Measurements from ENCODE around the gene ADCY10. TPM values are rescaled to one million over a fixed set of nuclear protein-coding genes. Genes with fewer than 3 reads are reported as not detected.

Gene ADCY10
- polyA plus RNA-seq, 2 donors: 0.04 TPM; not detected in 1

- H3K36me3 ChIP-seq (ENCODE audit: control insufficient read depth in 2 of 2, insufficient read depth in 2 of 2, low read length in 1 of 2): peaks cover 0 to 2% of the 10 kb centered on the region in 2 donors
- H3K27me3 ChIP-seq (ENCODE audit: control insufficient read depth in 1 of 2, insufficient read depth in 2 of 2, low read length in 2 of 2): no peaks in the 10 kb centered on the region
- no peak overlapping the region for H3K4me3 ChIP-seq (ENCODE audit: low read depth in 1 of 2, low read length in 2 of 2)
- WGBS, 2 donors: 94 to 95% methylated on average over 5 of the region's 5 CpGs
- H3K9me3 ChIP-seq (ENCODE audit: control insufficient read depth in 2 of 2, insufficient read depth in 1 of 2, low read depth in 1 of 2, low read length in 1 of 2): no peaks in the 10 kb centered on the region
- H3K4me1 ChIP-seq (ENCODE audit: control insufficient read depth in 2 of 2, insufficient read depth in 2 of 2, low read length in 1 of 2): peaks cover 0 to 4% of the 10 kb centered on the region in 2 donors
- no peak overlapping the region for H3K27ac ChIP-seq (ENCODE audit: low read depth in 2 of 2, low read length in 1 of 2)
These were observed 136.7 kb downstream of the ADCY10 start for GRCh38 chr1:167777269-167777650.

- H3K4me1 ChIP-seq (ENCODE audit: control insufficient read depth in 2 of 2, insufficient read depth in 2 of 2, low read length in 1 of 2): peaks cover 0 to 6% of the 10 kb centered on the region in 2 donors
- 92 to 96% methylated on average over 1 of the region's 1 CpG for WGBS, 2 donors
- H3K27me3 ChIP-seq (ENCODE audit: control insufficient read depth in 1 of 2, insufficient read depth in 2 of 2, low read length in 2 of 2): no peaks in the 10 kb centered on the region
- H3K4me3 ChIP-seq (ENCODE audit: low read depth in 1 of 2, low read length in 2 of 2): no peak overlapping the region
- no peaks in the 10 kb centered on the region for H3K9me3 ChIP-seq (ENCODE audit: control insufficient read depth in 2 of 2, insufficient read depth in 1 of 2, low read depth in 1 of 2, low read length in 1 of 2)
- H3K27ac ChIP-seq (ENCODE audit: low read depth in 2 of 2, low read length in 1 of 2): no peak overlapping the region
- peaks cover 0 to 2% of the 10 kb centered on the region in 2 donors for H3K36me3 ChIP-seq (ENCODE audit: control insufficient read depth in 2 of 2, insufficient read depth in 2 of 2, low read length in 1 of 2)
These were observed 137.2 kb downstream of the ADCY10 start for GRCh38 chr1:167776616-167777268.

- peaks cover 0 to 7% of the 10 kb centered on the region in 2 donors for H3K4me1 ChIP-seq (ENCODE audit: control insufficient read depth in 2 of 2, insufficient read depth in 2 of 2, low read length in 1 of 2)
- H3K27ac ChIP-seq (ENCODE audit: low read depth in 2 of 2, low read length in 1 of 2): peak overlapping the region; percentile 57 to 65
- no peak overlapping the region for H3K4me3 ChIP-seq (ENCODE audit: low read depth in 1 of 2, low read length in 2 of 2)
- no peaks in the 10 kb centered on the region for H3K27me3 ChIP-seq (ENCODE audit: control insufficient read depth in 1 of 2, insufficient read depth in 2 of 2, low read length in 2 of 2)
- H3K36me3 ChIP-seq (ENCODE audit: control insufficient read depth in 2 of 2, insufficient read depth in 2 of 2, low read length in 1 of 2): peaks cover 0 to 2% of the 10 kb centered on the region in 2 donors
- no peaks in the 10 kb centered on the region for H3K9me3 ChIP-seq (ENCODE audit: control insufficient read depth in 2 of 2, insufficient read depth in 1 of 2, low read depth in 1 of 2, low read length in 1 of 2)
- 68 to 79% methylated on average over 1 of the region's 1 CpG for WGBS, 2 donors
These were observed 137.8 kb downstream of the ADCY10 start for GRCh38 chr1:167776151-167776550.

- WGBS, 2 donors: 34 to 51% methylated on average over 2 of the region's 2 CpGs
- H3K27me3 ChIP-seq (ENCODE audit: control insufficient read depth in 1 of 2, insufficient read depth in 2 of 2, low read length in 2 of 2): no peaks in the 10 kb centered on the region
- no peaks in the 10 kb centered on the region for H3K9me3 ChIP-seq (ENCODE audit: control insufficient read depth in 2 of 2, insufficient read depth in 1 of 2, low read depth in 1 of 2, low read length in 1 of 2)
- H3K4me1 ChIP-seq (ENCODE audit: control insufficient read depth in 2 of 2, insufficient read depth in 2 of 2, low read length in 1 of 2): peaks cover 0 to 7% of the 10 kb centered on the region in 2 donors
- no peak overlapping the region for H3K27ac ChIP-seq (ENCODE audit: low read depth in 2 of 2, low read length in 1 of 2)
- H3K36me3 ChIP-seq (ENCODE audit: control insufficient read depth in 2 of 2, insufficient read depth in 2 of 2, low read length in 1 of 2): peaks cover 0 to 2% of the 10 kb centered on the region in 2 donors
- no peak overlapping the region for H3K4me3 ChIP-seq (ENCODE audit: low read depth in 1 of 2, low read length in 2 of 2)
These were observed 138.8 kb downstream of the ADCY10 start for GRCh38 chr1:167775178-167775577.

- H3K4me3 ChIP-seq (ENCODE audit: low read depth in 1 of 2, low read length in 2 of 2): no peak overlapping the region
- peaks cover 0 to 7% of the 10 kb centered on the region in 2 donors for H3K4me1 ChIP-seq (ENCODE audit: control insufficient read depth in 2 of 2, insufficient read depth in 2 of 2, low read length in 1 of 2)
- H3K9me3 ChIP-seq (ENCODE audit: control insufficient read depth in 2 of 2, insufficient read depth in 1 of 2, low read depth in 1 of 2, low read length in 1 of 2): no peaks in the 10 kb centered on the region
- no peaks in the 10 kb centered on the region for H3K27me3 ChIP-seq (ENCODE audit: control insufficient read depth in 1 of 2, insufficient read depth in 2 of 2, low read length in 2 of 2)
- no peak overlapping the region for H3K27ac ChIP-seq (ENCODE audit: low read depth in 2 of 2, low read length in 1 of 2)
- H3K36me3 ChIP-seq (ENCODE audit: control insufficient read depth in 2 of 2, insufficient read depth in 2 of 2, low read length in 1 of 2): peaks cover 0 to 2% of the 10 kb centered on the region in 2 donors
These were observed 139.2 kb downstream of the ADCY10 start for GRCh38 chr1:167774710-167775109.

GRCh38 chr1:167773516-167773915 is 140.4 kb downstream of the ADCY10 start:
- Histone ChIP-seq H3K4me3 (ENCODE audit: low read depth in 1 of 2, low read length in 2 of 2) (no peak overlapping the region), H3K36me3 (ENCODE audit: control insufficient read depth in 2 of 2, insufficient read depth in 2 of 2, low read length in 1 of 2) (peaks cover 2 to 7% of the 10 kb centered on the region in 2 donors), H3K27ac (ENCODE audit: low read depth in 2 of 2, low read length in 1 of 2) (no peak overlapping the region), H3K9me3 (ENCODE audit: control insufficient read depth in 2 of 2, insufficient read depth in 1 of 2, low read depth in 1 of 2, low read length in 1 of 2) (no peaks in the 10 kb centered on the region), H3K27me3 (ENCODE audit: control insufficient read depth in 1 of 2, insufficient read depth in 2 of 2, low read length in 2 of 2) (no peaks in the 10 kb centered on the region), H3K4me1 (ENCODE audit: control insufficient read depth in 2 of 2, insufficient read depth in 2 of 2, low read length in 1 of 2) (peaks cover 0 to 7% of the 10 kb centered on the region in 2 donors)
- WGBS, 2 donors: 91 to 95% methylated on average over 2 of the region's 2 CpGs

GRCh38 chr1:167772436-167772835 is 141.5 kb downstream of the ADCY10 start:
- peaks cover 2 to 7% of the 10 kb centered on the region in 2 donors for H3K36me3 ChIP-seq (ENCODE audit: control insufficient read depth in 2 of 2, insufficient read depth in 2 of 2, low read length in 1 of 2)
- no peaks in the 10 kb centered on the region for H3K9me3 ChIP-seq (ENCODE audit: control insufficient read depth in 2 of 2, insufficient read depth in 1 of 2, low read depth in 1 of 2, low read length in 1 of 2)
- H3K27ac ChIP-seq (ENCODE audit: low read depth in 2 of 2, low read length in 1 of 2): no peak overlapping the region
- peaks cover 0 to 7% of the 10 kb centered on the region in 2 donors for H3K4me1 ChIP-seq (ENCODE audit: control insufficient read depth in 2 of 2, insufficient read depth in 2 of 2, low read length in 1 of 2)
- 81 to 87% methylated on average over 4 of the region's 4 CpGs for WGBS, 2 donors
- H3K27me3 ChIP-seq (ENCODE audit: control insufficient read depth in 1 of 2, insufficient read depth in 2 of 2, low read length in 2 of 2): no peaks in the 10 kb centered on the region
- H3K4me3 ChIP-seq (ENCODE audit: low read depth in 1 of 2, low read length in 2 of 2): no peak overlapping the region

GRCh38 chr1:167770127-167770526 is 143.8 kb downstream of the ADCY10 start:
- Histone ChIP-seq H3K4me3 (ENCODE audit: low read depth in 1 of 2, low read length in 2 of 2) (no peak overlapping the region), H3K27ac (ENCODE audit: low read depth in 2 of 2, low read length in 1 of 2) (no peak overlapping the region), H3K36me3 (ENCODE audit: control insufficient read depth in 2 of 2, insufficient read depth in 2 of 2, low read length in 1 of 2) (peaks cover 7% of the 10 kb centered on the region in 2 donors), H3K4me1 (ENCODE audit: control insufficient read depth in 2 of 2, insufficient read depth in 2 of 2, low read length in 1 of 2) (peaks cover 0 to 5% of the 10 kb centered on the region in 2 donors), H3K27me3 (ENCODE audit: control insufficient read depth in 1 of 2, insufficient read depth in 2 of 2, low read length in 2 of 2) (no peaks in the 10 kb centered on the region), H3K9me3 (ENCODE audit: control insufficient read depth in 2 of 2, insufficient read depth in 1 of 2, low read depth in 1 of 2, low read length in 1 of 2) (no peaks in the 10 kb centered on the region)
- 84 to 89% methylated on average over 3 of the region's 3 CpGs for WGBS, 2 donors

GRCh38 chr1:167767761-167768160 is 146.2 kb downstream of the ADCY10 start:
- H3K27ac ChIP-seq (ENCODE audit: low read depth in 2 of 2, low read length in 1 of 2): no peak overlapping the region
- no peaks in the 10 kb centered on the region for H3K9me3 ChIP-seq (ENCODE audit: control insufficient read depth in 2 of 2, insufficient read depth in 1 of 2, low read depth in 1 of 2, low read length in 1 of 2)
- no peak overlapping the region for H3K4me3 ChIP-seq (ENCODE audit: low read depth in 1 of 2, low read length in 2 of 2)
- H3K27me3 ChIP-seq (ENCODE audit: control insufficient read depth in 1 of 2, insufficient read depth in 2 of 2, low read length in 2 of 2): no peaks in the 10 kb centered on the region
- H3K4me1 ChIP-seq (ENCODE audit: control insufficient read depth in 2 of 2, insufficient read depth in 2 of 2, low read length in 1 of 2): peaks cover 0 to 3% of the 10 kb centered on the region in 2 donors
- peaks cover 5 to 7% of the 10 kb centered on the region in 2 donors for H3K36me3 ChIP-seq (ENCODE audit: control insufficient read depth in 2 of 2, insufficient read depth in 2 of 2, low read length in 1 of 2)

GRCh38 chr1:167766538-167766937 is 147.4 kb downstream of the ADCY10 start:
- Histone ChIP-seq H3K27me3 (ENCODE audit: control insufficient read depth in 1 of 2, insufficient read depth in 2 of 2, low read length in 2 of 2) (no peaks in the 10 kb centered on the region), H3K9me3 (ENCODE audit: control insufficient read depth in 2 of 2, insufficient read depth in 1 of 2, low read depth in 1 of 2, low read length in 1 of 2) (no peaks in the 10 kb centered on the region), H3K36me3 (ENCODE audit: control insufficient read depth in 2 of 2, insufficient read depth in 2 of 2, low read length in 1 of 2) (peaks cover 5 to 7% of the 10 kb centered on the region in 2 donors), H3K4me1 (ENCODE audit: control insufficient read depth in 2 of 2, insufficient read depth in 2 of 2, low read length in 1 of 2) (no peaks in the 10 kb centered on the region), H3K27ac (ENCODE audit: low read depth in 2 of 2, low read length in 1 of 2) (no peak overlapping the region), H3K4me3 (ENCODE audit: low read depth in 1 of 2, low read length in 2 of 2) (no peak overlapping the region)
- 93% methylated on average over 2 of the region's 2 CpGs for WGBS, 2 donors
